ENCODE measurements around the gene TAP1. TPM values are rescaled to one million over a fixed set of nuclear protein-coding genes. Genes with fewer than 3 reads are reported as not detected.
"Not testable (repeated sequence)": the region's sequence is repeated elsewhere in the genome, so short reads cannot be mapped to it uniquely, and the experiment has no call there.

The TAP1 gene
- total RNA-seq, 2 donors from 2014 or later: 41.6 to 46.9 TPM

DNA sequence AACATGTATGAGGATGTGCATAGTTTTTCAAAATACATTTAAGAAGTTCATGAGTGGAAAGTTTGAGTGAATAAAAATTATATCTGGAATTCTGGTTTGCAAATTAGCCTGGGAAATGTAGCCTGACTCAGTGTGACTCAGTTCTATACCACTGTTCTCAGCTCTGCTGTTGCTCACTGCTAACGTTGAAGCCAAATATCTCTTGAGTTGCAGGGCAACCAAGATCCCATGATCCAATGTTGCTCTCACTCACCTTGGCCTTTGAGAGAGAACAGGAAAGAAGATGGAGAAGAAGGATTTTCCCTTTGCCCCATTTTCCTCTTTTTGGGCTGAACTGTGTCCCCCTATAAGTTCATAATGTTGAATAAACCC, 29.4 kb upstream of the TAP1 start:
- Histone ChIP-seq H3K4me1 (ENCODE audit: control insufficient read depth in 1 of 2, low read depth in 2 of 2) (peaks cover 3 to 7% of the 10 kb centered on the region in 2 donors), H3K9me3 (no peaks in the 10 kb centered on the region), H3K4me3 (no peak overlapping the region), H3K36me3 (no peaks in the 10 kb centered on the region), H3K27ac (no peak overlapping the region), H3K27me3 (replicated peaks; ENCODE audit: insufficient read depth) (no peaks in the 10 kb centered on the region)
- ATAC-seq (ENCODE audit: insufficient number of reproducible peaks, low FRiP score, low read depth) (no peak), DNase-seq (ENCODE audit: low spot score) (no peak)
- TF ChIP-seq, protein P1, sequence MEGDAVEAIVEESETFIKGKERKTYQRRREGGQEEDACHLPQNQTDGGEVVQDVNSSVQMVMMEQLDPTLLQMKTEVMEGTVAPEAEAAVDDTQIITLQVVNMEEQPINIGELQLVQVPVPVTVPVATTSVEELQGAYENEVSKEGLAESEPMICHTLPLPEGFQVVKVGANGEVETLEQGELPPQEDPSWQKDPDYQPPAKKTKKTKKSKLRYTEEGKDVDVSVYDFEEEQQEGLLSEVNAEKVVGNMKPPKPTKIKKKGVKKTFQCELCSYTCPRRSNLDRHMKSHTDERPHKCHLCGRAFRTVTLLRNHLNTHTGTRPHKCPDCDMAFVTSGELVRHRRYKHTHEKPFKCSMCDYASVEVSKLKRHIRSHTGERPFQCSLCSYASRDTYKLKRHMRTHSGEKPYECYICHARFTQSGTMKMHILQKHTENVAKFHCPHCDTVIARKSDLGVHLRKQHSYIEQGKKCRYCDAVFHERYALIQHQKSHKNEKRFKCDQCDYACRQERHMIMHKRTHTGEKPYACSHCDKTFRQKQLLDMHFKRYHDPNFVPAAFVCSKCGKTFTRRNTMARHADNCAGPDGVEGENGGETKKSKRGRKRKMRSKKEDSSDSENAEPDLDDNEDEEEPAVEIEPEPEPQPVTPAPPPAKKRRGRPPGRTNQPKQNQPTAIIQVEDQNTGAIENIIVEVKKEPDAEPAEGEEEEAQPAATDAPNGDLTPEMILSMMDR (IDR thresholded peaks at IDR 0.05): no peak

DNA sequence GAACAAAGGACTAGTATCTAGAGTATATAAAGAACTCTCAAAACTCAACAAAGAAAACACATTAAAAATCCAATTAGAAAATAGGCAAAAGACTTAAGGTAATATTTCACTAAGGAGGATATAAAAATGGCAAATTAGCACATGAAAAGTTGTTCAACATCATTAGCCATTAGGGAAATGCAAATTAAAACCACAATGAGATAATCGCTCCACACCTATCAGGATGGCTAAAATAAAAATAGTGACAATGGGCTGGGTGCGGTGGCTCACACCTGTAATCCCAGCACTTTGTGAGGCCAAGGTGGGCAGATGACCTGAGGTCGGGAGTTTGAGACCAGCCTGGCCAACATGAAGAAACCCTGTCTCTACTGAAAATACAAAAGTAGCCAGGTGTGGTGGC, 27.5 kb upstream of the TAP1 start:
- not testable (repeated sequence) for DNase-seq (ENCODE audit: low spot score); H3K4me3 ChIP-seq; H3K4me1 ChIP-seq (ENCODE audit: control insufficient read depth in 1 of 2, low read depth in 2 of 2); H3K27me3 ChIP-seq (replicated peaks; ENCODE audit: insufficient read depth); H3K9me3 ChIP-seq; H3K36me3 ChIP-seq; H3K27ac ChIP-seq; ATAC-seq (ENCODE audit: insufficient number of reproducible peaks, low FRiP score, low read depth)

DNA sequence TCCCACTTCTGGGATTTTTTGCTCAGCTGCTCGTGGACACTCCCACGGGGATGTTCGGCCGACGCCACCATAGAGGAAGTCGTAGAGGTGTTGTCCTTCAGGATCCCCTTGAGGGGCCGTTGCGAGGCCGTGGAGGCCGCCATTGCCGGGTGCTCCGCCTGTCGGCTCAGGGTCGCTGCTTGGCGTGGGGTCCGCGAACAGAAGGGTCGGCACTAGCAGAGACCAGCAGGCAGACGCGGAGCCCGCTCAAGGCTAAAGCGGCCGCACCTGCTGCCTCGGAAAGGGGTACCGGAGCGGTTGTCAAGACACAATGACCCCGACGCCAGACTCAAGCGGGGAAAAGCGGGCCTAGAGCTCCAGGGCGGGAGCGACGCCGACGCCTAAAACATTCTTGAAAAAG, 26.2 kb upstream of the TAP1 start:
- Histone ChIP-seq H3K4me3 (no peak overlapping the region), H3K27ac (no peak overlapping the region), H3K27me3 (replicated peaks; ENCODE audit: insufficient read depth) (peaks cover 2% of the 10 kb centered on the region), H3K4me1 (ENCODE audit: control insufficient read depth in 1 of 2, low read depth in 2 of 2) (peaks cover 3 to 7% of the 10 kb centered on the region in 2 donors), H3K9me3 (no peaks in the 10 kb centered on the region), H3K36me3 (no peaks in the 10 kb centered on the region)
- TF ChIP-seq, protein P1 (IDR thresholded peaks at IDR 0.05): no peak
- DNase-seq (ENCODE audit: low spot score): no peak
- ATAC-seq (ENCODE audit: insufficient number of reproducible peaks, low FRiP score, low read depth): no peak

DNA sequence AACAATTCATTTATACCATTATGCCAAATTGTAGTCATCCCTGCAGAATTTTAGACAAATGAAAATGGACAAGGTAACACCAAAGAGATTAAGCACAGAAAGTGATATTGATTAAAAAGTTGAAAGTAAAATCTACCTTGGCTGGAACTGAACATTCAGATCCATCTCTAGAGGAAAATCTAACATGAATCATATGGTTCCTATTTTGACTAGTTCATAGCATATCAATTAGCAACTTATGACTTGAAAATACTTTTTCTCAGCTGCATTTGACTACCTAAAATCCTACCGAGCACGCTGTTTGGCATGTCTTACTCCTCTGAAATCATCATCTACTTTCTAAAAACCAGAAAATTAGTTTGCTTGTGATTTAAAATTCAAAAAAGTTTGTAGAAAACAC, 23.1 kb upstream of the TAP1 start:
- Histone ChIP-seq H3K4me1 (ENCODE audit: control insufficient read depth in 1 of 2, low read depth in 2 of 2) (no peaks in the 10 kb centered on the region), H3K4me3 (no peak overlapping the region), H3K36me3 (no peaks in the 10 kb centered on the region)

DNA sequence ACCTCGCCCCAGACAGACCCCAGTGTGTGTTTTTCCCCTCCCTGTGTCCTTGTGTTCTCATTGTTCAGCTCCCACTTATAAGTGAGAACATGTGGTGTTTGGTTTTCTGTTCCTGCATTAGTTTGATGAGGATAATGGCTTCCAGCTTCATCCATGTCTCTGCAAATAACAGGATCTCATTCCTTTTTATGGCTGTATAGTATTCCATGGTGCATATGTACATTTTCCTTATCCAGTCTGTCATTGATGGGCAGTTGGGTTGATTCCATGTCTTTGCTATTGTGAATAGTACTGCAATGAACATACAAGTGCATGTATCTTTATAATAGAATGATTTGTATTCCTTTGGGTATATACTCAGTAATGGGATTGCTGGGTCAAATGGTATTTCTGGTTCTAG, 20.4 kb upstream of the TAP1 start:
- H3K9me3 ChIP-seq; DNase-seq (ENCODE audit: low spot score); H3K27ac ChIP-seq; H3K36me3 ChIP-seq; H3K4me3 ChIP-seq; H3K4me1 ChIP-seq (ENCODE audit: control insufficient read depth in 1 of 2, low read depth in 2 of 2); ATAC-seq (ENCODE audit: insufficient number of reproducible peaks, low FRiP score, low read depth): not testable (repeated sequence)
- peaks cover 10% of the 10 kb centered on the region for H3K27me3 ChIP-seq (replicated peaks; ENCODE audit: insufficient read depth)

More for the DNA sequence above, 23.1 kb upstream of the TAP1 start:
- Histone ChIP-seq H3K9me3 (no peaks in the 10 kb centered on the region), H3K27me3 (replicated peaks; ENCODE audit: insufficient read depth) (peaks cover 10% of the 10 kb centered on the region), H3K27ac (no peak overlapping the region)
- DNase-seq (ENCODE audit: low spot score) (no peak), ATAC-seq (ENCODE audit: insufficient number of reproducible peaks, low FRiP score, low read depth) (no peak)
- TF ChIP-seq, protein P1 (IDR thresholded peaks at IDR 0.05): no peak

DNA sequence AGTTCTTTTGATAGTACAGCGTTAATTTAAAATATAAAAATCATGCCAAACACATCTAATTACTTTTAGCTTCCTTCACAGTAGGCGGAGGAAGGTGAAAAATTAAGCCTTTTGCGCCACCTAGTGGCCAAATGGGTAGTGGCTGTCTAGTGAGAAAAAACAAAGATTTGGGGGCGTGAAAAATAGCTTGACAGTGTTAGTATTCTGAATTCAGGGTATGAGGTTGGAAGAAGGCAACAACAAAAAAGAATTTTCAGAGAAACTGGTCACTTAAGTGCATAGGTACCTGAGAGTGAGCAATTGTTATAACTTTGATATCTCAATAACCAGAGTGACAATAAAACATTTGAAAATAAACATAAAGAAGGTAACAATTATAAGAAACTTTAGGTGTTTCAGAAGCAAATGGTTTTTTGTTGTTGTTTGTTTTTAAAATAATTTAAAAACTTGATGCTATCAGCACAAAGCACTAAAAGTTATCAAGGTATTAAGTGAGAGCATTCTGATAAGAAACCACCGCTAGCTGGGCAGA, 14.8 kb upstream of the TAP1 start:
- Histone ChIP-seq H3K27ac (no peak overlapping the region), H3K4me1 (ENCODE audit: control insufficient read depth in 1 of 2, low read depth in 2 of 2) (no peaks in the 10 kb centered on the region), H3K4me3 (no peak overlapping the region), H3K36me3 (no peaks in the 10 kb centered on the region), H3K9me3 (no peaks in the 10 kb centered on the region), H3K27me3 (replicated peaks; ENCODE audit: insufficient read depth) (no peaks in the 10 kb centered on the region)
- DNase-seq (ENCODE audit: low spot score) (no peak), ATAC-seq (ENCODE audit: insufficient number of reproducible peaks, low FRiP score, low read depth) (no peak)
- TF ChIP-seq, protein P1 (IDR thresholded peaks at IDR 0.05): peak; percentile 89

All from thoracic aorta (tissue), 2 donors.